ENCODE measurements around the gene COX6A2.

COX6A2 gene

GRCh38 chr16:31428279-31428597 is at the start of gene COX6A2:
Gene COX6A2 (minus strand): TSS chr16:31428360. CDS start chr16:31428325, 35 bp downstream.
- no peak for DNase-seq

GRCh38 chr16:31477220-31478216 is 49.4 kb upstream of the COX6A2 start:
- no peak for DNase-seq

- peak in 16 of 56 donors; percentile 13 to 55 (median 35) for DNase-seq
These were observed 48.4 kb upstream of the COX6A2 start for GRCh38 chr16:31476303-31477219.

- no peak for DNase-seq
These were observed 47.8 kb upstream of the COX6A2 start for GRCh38 chr16:31475946-31476302.

GRCh38 chr16:31474773-31475738 is 46.9 kb upstream of the COX6A2 start:
- no peak for DNase-seq

GRCh38 chr16:31474173-31474714 is 46.1 kb upstream of the COX6A2 start:
- peak in 1 of 56 donors; percentile 28 for DNase-seq

GRCh38 chr16:31473264-31473984 is 45.3 kb upstream of the COX6A2 start:
- DNase-seq, result no peak

GRCh38 chr16:31472709-31473203 is 44.6 kb upstream of the COX6A2 start:
- peak in 9 of 56 donors; percentile 21 to 83 (median 28) for DNase-seq

GRCh38 chr16:31471875-31472708 is 43.9 kb upstream of the COX6A2 start, which contains the start of gene TGFB1I1:
Gene TGFB1I1 (plus strand): TSS chr16:31472152. CDS start chr16:31472189, 37 bp downstream.
- peak in 1 of 56 donors; percentile 24 for DNase-seq

GRCh38 chr16:31471241-31471874 is 43.2 kb upstream of the COX6A2 start:
- DNase-seq, result no peak

- DNase-seq, result no peak
These were observed 42.5 kb upstream of the COX6A2 start for GRCh38 chr16:31470615-31471014.

GRCh38 chr16:31467858-31468257 is 39.7 kb upstream of the COX6A2 start:
- no peak for DNase-seq

GRCh38 chr16:31467151-31467773 is 39.1 kb upstream of the COX6A2 start:
- DNase-seq, result no peak

- DNase-seq, result no peak
These were observed 38.3 kb upstream of the COX6A2 start for GRCh38 chr16:31466381-31466841.

- DNase-seq, result no peak
These were observed 37.7 kb upstream of the COX6A2 start for GRCh38 chr16:31465788-31466370.

- DNase-seq, result no peak
These were observed 36.7 kb upstream of the COX6A2 start for GRCh38 chr16:31464781-31465260.

GRCh38 chr16:31464348-31464769 is 36.2 kb upstream of the COX6A2 start:
- DNase-seq, result no peak

All from amygdala (tissue), 56 donors.